Hypothalamus (tissue), 51 donors: Measurements from ENCODE around the gene TEX52.

Source experiments
- DNase-seq, 51 donors: peaks; one replicate each; lab custom pipeline; 2025; lab: John Stamatoyannopoulos, UW

TEX52 gene

GRCh38 chr12:2801044-2801783 lies 55.6 kb downstream of the TEX52 start:
- peak in 7 of 51 donors; percentile 11 to 28 (median 20) for DNase-seq

GRCh38 chr12:2800046-2800570 lies 56.7 kb downstream of the TEX52 start:
- no peak for DNase-seq
